Suprapubic skin (tissue), 3 donors: ENCODE data around the gene NSD1.

Experiments used
- POLR2A ChIP-seq, 2 donors: fragments of 450-650 bp; IDR thresholded peaks; one replicate each; pipeline ENCODE4 v1.6.1; 2017; ENCODE audit warnings: antibody characterized with exemption in 2 of 2, mild to moderate bottlenecking in 2 of 2, moderate library complexity in 2 of 2
- TF ChIP-seq, protein P1 (sequence below), 2 donors: fragments of 200-600 bp in 1 of 2; fragments of 450-650 bp in 1 of 2; sonication (generic) in 1 of 2; IDR thresholded peaks; one replicate each; pipeline ENCODE4 v1.5.1; 2016 to 2019; ENCODE audit warnings: antibody characterized with exemption in 2 of 2, mild to moderate bottlenecking in 1 of 2, moderate library complexity in 1 of 2

DNA sequence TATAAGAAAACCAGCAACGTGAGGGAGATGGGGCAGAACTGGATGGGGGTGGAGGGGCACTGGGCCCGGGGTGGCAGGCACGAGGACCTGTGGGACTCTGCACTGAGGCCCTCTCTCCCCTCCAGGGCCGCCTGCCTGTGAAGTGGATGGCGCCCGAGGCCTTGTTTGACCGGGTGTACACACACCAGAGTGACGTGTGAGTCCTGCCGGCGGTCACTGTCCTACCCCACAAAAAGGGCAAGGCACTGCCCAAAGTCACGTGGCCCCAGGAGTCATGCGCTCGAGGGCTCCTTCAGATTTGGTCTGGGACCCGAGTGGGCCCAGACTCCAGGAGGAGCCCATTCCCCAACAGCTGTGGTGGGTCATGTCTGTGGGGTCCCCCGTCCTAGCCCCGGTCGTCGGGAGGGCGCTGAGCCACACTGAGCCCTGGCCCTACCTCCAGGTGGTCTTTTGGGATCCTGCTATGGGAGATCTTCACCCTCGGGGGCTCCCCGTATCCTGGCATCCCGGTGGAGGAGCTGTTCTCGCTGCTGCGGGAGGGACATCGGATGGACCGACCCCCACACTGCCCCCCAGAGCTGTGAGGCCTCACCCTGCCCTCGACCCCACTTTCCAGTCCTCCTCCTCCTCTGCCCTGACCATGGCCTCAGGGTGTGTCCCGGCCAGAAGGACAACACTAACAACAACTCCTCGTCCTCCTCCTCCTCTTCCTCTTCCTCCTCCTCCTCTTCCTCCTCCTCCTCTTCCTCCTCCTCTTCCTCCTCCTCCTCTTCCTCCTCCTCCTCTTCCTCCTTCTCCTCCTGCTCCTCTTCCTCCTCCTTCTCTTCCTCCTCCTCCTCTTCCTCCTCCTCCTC lies 37.2 kb upstream of the NSD1 start:
- TF ChIP-seq, protein P1, sequence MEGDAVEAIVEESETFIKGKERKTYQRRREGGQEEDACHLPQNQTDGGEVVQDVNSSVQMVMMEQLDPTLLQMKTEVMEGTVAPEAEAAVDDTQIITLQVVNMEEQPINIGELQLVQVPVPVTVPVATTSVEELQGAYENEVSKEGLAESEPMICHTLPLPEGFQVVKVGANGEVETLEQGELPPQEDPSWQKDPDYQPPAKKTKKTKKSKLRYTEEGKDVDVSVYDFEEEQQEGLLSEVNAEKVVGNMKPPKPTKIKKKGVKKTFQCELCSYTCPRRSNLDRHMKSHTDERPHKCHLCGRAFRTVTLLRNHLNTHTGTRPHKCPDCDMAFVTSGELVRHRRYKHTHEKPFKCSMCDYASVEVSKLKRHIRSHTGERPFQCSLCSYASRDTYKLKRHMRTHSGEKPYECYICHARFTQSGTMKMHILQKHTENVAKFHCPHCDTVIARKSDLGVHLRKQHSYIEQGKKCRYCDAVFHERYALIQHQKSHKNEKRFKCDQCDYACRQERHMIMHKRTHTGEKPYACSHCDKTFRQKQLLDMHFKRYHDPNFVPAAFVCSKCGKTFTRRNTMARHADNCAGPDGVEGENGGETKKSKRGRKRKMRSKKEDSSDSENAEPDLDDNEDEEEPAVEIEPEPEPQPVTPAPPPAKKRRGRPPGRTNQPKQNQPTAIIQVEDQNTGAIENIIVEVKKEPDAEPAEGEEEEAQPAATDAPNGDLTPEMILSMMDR (IDR thresholded peaks at IDR 0.05), result no peak
- TF ChIP-seq POLR2A (IDR thresholded peaks at IDR 0.05), result no peak
